Parathyroid adenoma (tissue), 2 donors: ENCODE data around the gene MYO9B.

Experiments
- H2AFZ ChIP-seq: fragments of 300-600 bp; sonication (generic); one replicate; pipeline ENCODE4 v1.7.0; 2017; ENCODE audit warnings: antibody characterized with exemption, mild to moderate bottlenecking
- H3K27ac ChIP-seq: fragments of 300-600 bp; sonication (generic); one replicate; pipeline ENCODE4 v1.7.0; 2017
- H3K27me3 ChIP-seq: fragments of 300-600 bp; sonication (generic); one replicate; pipeline ENCODE4 v1.7.0; 2017; ENCODE audit warnings: low read length; ENCODE audit not compliant: control insufficient read depth, insufficient read depth
- H3K36me3 ChIP-seq: fragments of 300-600 bp; sonication (generic); one replicate; pipeline ENCODE4 v1.7.0; 2017; ENCODE audit warnings: low read length; ENCODE audit not compliant: control insufficient read depth, insufficient read depth
- H3K4me1 ChIP-seq: fragments of 300-600 bp; sonication (generic); one replicate; pipeline ENCODE4 v1.7.0; 2017; ENCODE audit warnings: control low read depth
- H3K4me2 ChIP-seq: fragments of 300-600 bp; sonication (generic); one replicate; pipeline ENCODE4 v1.7.0; 2017; ENCODE audit warnings: low read length
- H3K4me3 ChIP-seq: fragments of 300-600 bp; sonication (generic); one replicate; pipeline ENCODE4 v1.7.0; 2017; ENCODE audit warnings: low read depth, low read length
- H3K79me2 ChIP-seq: fragments of 300-600 bp; sonication (generic); one replicate; pipeline ENCODE4 v1.7.0; 2017; ENCODE audit warnings: control low read depth
- H3K9ac ChIP-seq: fragments of 300-600 bp; sonication (generic); one replicate; pipeline ENCODE4 v1.7.0; 2017; ENCODE audit warnings: mild to moderate bottlenecking
- H3K9me3 ChIP-seq: fragments of 300-600 bp; sonication (generic); one replicate; pipeline ENCODE4 v1.7.0; 2017; ENCODE audit warnings: low read length; ENCODE audit not compliant: control insufficient read depth
- TF ChIP-seq, protein P1 (sequence below): fragments of 300-600 bp; sonication (generic); IDR thresholded peaks from one replicate; pipeline ENCODE4 v1.7.0; 2017; ENCODE audit warnings: antibody characterized with exemption, mild to moderate bottlenecking
- donor health status: primary hyperparathyroidism.

The MYO9B gene

DNA sequence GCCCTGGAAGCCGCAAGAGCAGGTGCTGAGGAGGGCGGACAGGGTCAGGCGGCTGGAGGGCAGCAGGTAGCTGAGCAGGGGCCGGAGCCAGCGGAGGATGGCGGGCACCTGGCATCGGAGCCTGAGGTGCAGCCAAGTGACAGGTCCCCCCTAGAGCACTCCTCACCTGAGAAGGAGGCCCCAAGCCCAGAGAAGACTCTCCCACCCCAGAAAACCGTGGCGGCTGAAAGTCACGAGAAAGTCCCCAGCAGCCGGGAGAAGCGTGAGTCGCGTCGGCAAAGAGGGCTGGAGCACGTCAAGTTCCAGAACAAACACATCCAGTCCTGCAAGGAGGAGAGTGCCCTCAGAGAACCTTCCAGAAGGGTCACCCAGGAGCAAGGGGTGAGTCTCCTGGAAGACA is 119.0 kb downstream of the MYO9B start:
- no peaks in the 10 kb centered on the region for H3K36me3 ChIP-seq
- TF ChIP-seq, protein P1, sequence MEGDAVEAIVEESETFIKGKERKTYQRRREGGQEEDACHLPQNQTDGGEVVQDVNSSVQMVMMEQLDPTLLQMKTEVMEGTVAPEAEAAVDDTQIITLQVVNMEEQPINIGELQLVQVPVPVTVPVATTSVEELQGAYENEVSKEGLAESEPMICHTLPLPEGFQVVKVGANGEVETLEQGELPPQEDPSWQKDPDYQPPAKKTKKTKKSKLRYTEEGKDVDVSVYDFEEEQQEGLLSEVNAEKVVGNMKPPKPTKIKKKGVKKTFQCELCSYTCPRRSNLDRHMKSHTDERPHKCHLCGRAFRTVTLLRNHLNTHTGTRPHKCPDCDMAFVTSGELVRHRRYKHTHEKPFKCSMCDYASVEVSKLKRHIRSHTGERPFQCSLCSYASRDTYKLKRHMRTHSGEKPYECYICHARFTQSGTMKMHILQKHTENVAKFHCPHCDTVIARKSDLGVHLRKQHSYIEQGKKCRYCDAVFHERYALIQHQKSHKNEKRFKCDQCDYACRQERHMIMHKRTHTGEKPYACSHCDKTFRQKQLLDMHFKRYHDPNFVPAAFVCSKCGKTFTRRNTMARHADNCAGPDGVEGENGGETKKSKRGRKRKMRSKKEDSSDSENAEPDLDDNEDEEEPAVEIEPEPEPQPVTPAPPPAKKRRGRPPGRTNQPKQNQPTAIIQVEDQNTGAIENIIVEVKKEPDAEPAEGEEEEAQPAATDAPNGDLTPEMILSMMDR = no peak
- no peak overlapping the region for H3K4me2 ChIP-seq
- no peak overlapping the region for H3K27ac ChIP-seq
- no peak overlapping the region for H2AFZ ChIP-seq
- H3K9ac ChIP-seq = no peak overlapping the region
- no peaks in the 10 kb centered on the region for H3K27me3 ChIP-seq
- H3K4me1 ChIP-seq = no peaks in the 10 kb centered on the region
- no peaks in the 10 kb centered on the region for H3K79me2 ChIP-seq
- no peak overlapping the region for H3K4me3 ChIP-seq
- H3K9me3 ChIP-seq = no peaks in the 10 kb centered on the region

DNA sequence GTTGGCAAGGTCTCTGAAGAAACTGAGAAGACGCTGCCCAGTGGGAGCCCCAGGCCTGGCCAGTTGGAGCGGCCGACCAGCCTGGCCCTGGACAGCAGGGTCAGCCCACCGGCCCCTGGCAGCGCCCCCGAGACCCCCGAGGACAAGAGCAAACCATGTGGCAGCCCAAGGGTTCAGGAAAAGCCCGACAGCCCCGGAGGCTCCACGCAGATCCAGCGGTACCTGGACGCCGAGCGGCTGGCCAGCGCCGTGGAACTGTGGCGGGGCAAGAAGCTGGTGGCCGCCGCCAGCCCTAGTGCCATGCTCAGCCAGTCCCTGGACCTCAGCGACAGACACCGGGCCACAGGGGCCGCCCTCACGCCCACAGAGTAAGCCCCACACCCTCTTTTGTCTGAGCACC is 119.5 kb downstream of the MYO9B start:
- Histone ChIP-seq H3K9ac (no peak overlapping the region), H3K27me3 (no peaks in the 10 kb centered on the region), H3K36me3 (no peaks in the 10 kb centered on the region), H3K4me1 (no peaks in the 10 kb centered on the region), H3K9me3 (no peaks in the 10 kb centered on the region), H3K4me2 (no peak overlapping the region), H2AFZ (no peak overlapping the region), H3K27ac (no peak overlapping the region), H3K4me3 (no peak overlapping the region), H3K79me2 (no peaks in the 10 kb centered on the region)
- TF ChIP-seq, protein P1 = no peak

DNA sequence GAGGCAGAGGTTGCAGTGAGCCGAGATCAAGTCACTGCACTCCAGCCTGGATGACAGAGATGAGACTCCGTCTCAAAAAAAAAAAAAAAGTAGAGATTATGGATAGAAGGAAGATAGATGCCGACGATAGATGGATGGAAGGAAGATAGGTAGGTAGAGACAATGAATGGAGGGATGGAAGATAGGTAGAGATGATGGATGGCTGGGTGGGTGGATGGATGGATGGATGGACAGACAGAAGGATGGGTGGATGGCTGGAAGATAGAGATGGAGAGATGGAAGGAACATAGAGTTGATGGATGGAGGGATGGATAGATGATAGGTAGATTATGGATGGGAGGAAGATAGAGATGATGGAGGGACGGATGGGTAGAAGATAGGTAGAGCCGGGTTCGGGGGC is 121.0 kb downstream of the MYO9B start:
- H3K4me1 ChIP-seq = no peaks in the 10 kb centered on the region
- no peaks in the 10 kb centered on the region for H3K36me3 ChIP-seq
- H3K79me2 ChIP-seq = no peaks in the 10 kb centered on the region
- TF ChIP-seq, protein P1 = no peak
- no peaks in the 10 kb centered on the region for H3K9me3 ChIP-seq
- H3K4me2 ChIP-seq = no peak overlapping the region
- no peak overlapping the region for H3K9ac ChIP-seq
- no peak overlapping the region for H3K4me3 ChIP-seq
- H2AFZ ChIP-seq = no peak overlapping the region
- H3K27me3 ChIP-seq = no peaks in the 10 kb centered on the region
- H3K27ac ChIP-seq = no peak overlapping the region

DNA sequence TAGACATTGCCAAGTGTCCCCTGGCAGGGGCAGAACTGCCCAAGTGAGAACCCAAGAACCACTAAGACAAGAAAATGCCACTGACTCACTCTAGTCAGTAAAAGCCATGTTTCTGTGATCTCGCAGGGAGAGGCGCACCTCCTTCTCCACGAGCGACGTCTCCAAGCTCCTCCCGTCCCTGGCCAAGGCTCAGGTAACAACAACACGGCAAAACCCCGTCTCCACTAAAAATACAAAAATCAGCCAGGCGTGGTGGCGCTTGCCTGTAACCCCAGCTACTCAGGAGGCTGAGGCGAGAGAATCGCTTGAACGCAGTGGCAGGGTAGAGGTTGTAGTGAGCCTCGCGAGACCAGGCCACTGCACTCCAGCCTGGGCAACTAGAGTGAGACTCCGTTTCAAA is 122.1 kb downstream of the MYO9B start:
- no peaks in the 10 kb centered on the region for H3K36me3 ChIP-seq

More for the DNA sequence above, 122.1 kb downstream of the MYO9B start:
- TF ChIP-seq, protein P1 = no peak
- Histone ChIP-seq H3K9me3 (no peaks in the 10 kb centered on the region), H3K27me3 (no peaks in the 10 kb centered on the region), H3K9ac (no peak overlapping the region), H3K79me2 (no peaks in the 10 kb centered on the region), H3K27ac (no peak overlapping the region), H3K4me3 (no peak overlapping the region), H3K4me2 (no peak overlapping the region), H3K4me1 (no peaks in the 10 kb centered on the region), H2AFZ (no peak overlapping the region)
